HCT116 (cell line): ENCODE measurements around the gene UBTF. TPM values are rescaled to one million over a fixed set of nuclear protein-coding genes. Genes with fewer than 3 reads are reported as not detected.

Experiments
- ATAC-seq: fragments of 200-7000 bp; cut with Tn5 transposase; 2 replicates; pipeline ENCODE4 v1.9.1; 2020; ENCODE audit warnings: mild to moderate bottlenecking, moderate library complexity
- BruUV-seq: library from RNA; stranded (reverse); fragments of 400-500 nt; replicated peaks from 2 replicates; lab custom pipeline; 2021; lab: Mats Ljungman, UMichigan
- CTCF ChIA-PET: fragments of 300-600 bp; sonication (Branson Sonifier 250); formaldehyde crosslinking; loops from one replicate; lab custom pipeline; 2021; ENCODE audit warnings: antibody characterized with exemption; lab: Charles Lee
- POLR2A ChIA-PET: fragments of 300-600, 350-600 bp; sonication (Branson Sonifier 250); formaldehyde crosslinking; loops from one replicate; lab custom pipeline; 2021; ENCODE audit warnings: antibody characterized with exemption; lab: Charles Lee
- RAD21 ChIA-PET, 2 experiments: fragments of 300-600 bp; sonication (Branson Sonifier 250); formaldehyde crosslinking; loops; one replicate each; lab custom pipeline; 2023; ENCODE audit warnings: low total read pairs in 2 of 2; ENCODE audit not compliant: uncharacterized antibody in 2 of 2, unreplicated experiment in 2 of 2, low non-redundant PET in 1 of 2; lab: Charles Lee
- DNase-seq: peaks from one replicate; pipeline ENCODE4 v3.0.0-alpha.2; 2010; ENCODE audit warnings: low read depth, low spot score
- H2AFZ ChIP-seq: fragments of 200-600 bp; shearing (Covaris generic), sonication (generic); 2 replicates; pipeline ENCODE4 v1.6.1; 2017; ENCODE audit warnings: low read depth, mixed run types, mixed read lengths, antibody characterized with exemption, low read length; ENCODE audit not compliant: poor library complexity, severe bottlenecking
- H3K27ac ChIP-seq: 2 replicates; pipeline ENCODE4 v1.5.1; 2012; ENCODE audit warnings: low read depth, low read length
- H3K27me3 ChIP-seq: fragments of 200-600 bp; sonication (generic); 2 replicates; pipeline ENCODE4 v1.6.1; 2016; ENCODE audit warnings: mixed run types, low read length, mixed read lengths; ENCODE audit not compliant: insufficient read depth
- H3K36me3 ChIP-seq, 2 experiments: fragments of 200-500 bp in 1 of 2; fragments of 200-600 bp in 1 of 2; sonication (Bioruptor generic) in 1 of 2; sonication (generic) in 1 of 2; 2 replicates each; pipeline versions ENCODE4 v1.5.1 to v1.6.1; 2014 to 2016; ENCODE audit warnings: low read length in 2 of 2, inconsistent platforms in 1 of 2, mixed read lengths in 1 of 2, mixed run types in 1 of 2; ENCODE audit not compliant: insufficient read depth in 2 of 2, control insufficient read depth in 1 of 2
- H3K4me1 ChIP-seq, 2 experiments: fragments of 200-600 bp in 1 of 2; sonication (generic) in 1 of 2; 2 replicates each; pipeline versions ENCODE4 v1.5.1 to v1.6.1; 2012 to 2017; ENCODE audit warnings: low read length in 2 of 2, inconsistent platforms in 1 of 2, mild to moderate bottlenecking in 1 of 2, mixed read lengths in 1 of 2, mixed run types in 1 of 2, moderate library complexity in 1 of 2; ENCODE audit not compliant: insufficient read depth in 2 of 2, control insufficient read depth in 1 of 2
- H3K4me2 ChIP-seq: fragments of 200-600 bp; sonication (generic); 2 replicates; pipeline ENCODE4 v1.6.1; 2017; ENCODE audit warnings: mixed run types, low read length, mixed read lengths
- H3K4me3 ChIP-seq, 2 experiments: fragments of 200-600 bp in 1 of 2; sonication (generic) in 1 of 2; replicated peaks in 1 of 2; 2 replicates each; pipeline ENCODE4 v1.5.1; 2011 to 2016; ENCODE audit warnings: low read length in 2 of 2, control low read depth in 1 of 2, low read depth in 1 of 2, mild to moderate bottlenecking in 1 of 2, mixed read lengths in 1 of 2, mixed run types in 1 of 2
- H3K79me2 ChIP-seq: fragments of 200-600 bp; sonication (generic); 2 replicates; pipeline ENCODE4 v1.6.1; 2017; ENCODE audit warnings: mild to moderate bottlenecking, mixed run types, low read length, moderate library complexity, mixed read lengths; ENCODE audit not compliant: insufficient read depth
- H3K9ac ChIP-seq: fragments of 200-600 bp; sonication (generic); 2 replicates; pipeline ENCODE4 v1.6.1; 2016; ENCODE audit warnings: low read length, mixed read lengths
- H3K9me2 ChIP-seq: fragments of 200-600 bp; sonication (generic), shearing (Covaris generic); 2 replicates; pipeline ENCODE4 v1.6.1; 2017; ENCODE audit warnings: mixed run types, mild to moderate bottlenecking, moderate library complexity; ENCODE audit not compliant: insufficient read depth
- H3K9me3 ChIP-seq, 2 experiments: fragments of 200-500 bp in 1 of 2; fragments of 200-600 bp in 1 of 2; sonication (Bioruptor generic) in 1 of 2; sonication (generic) in 1 of 2; 2 replicates each; pipeline ENCODE4 v1.6.1; 2014 to 2017; ENCODE audit warnings: low read length in 2 of 2, mixed read lengths in 2 of 2, inconsistent platforms in 1 of 2, low read depth in 1 of 2, mild to moderate bottlenecking in 1 of 2, mixed run types in 1 of 2, moderate library complexity in 1 of 2; ENCODE audit not compliant: control insufficient read depth in 1 of 2, insufficient read depth in 1 of 2
- H4K20me1 ChIP-seq: fragments of 200-600 bp; sonication (generic), shearing (Covaris generic); 2 replicates; pipeline ENCODE4 v1.6.1; 2017; ENCODE audit warnings: mixed run types, mild to moderate bottlenecking, moderate library complexity; ENCODE audit not compliant: insufficient read depth
- ATF3 ChIP-seq: IDR thresholded peaks from 2 replicates; pipeline ENCODE4 v1.6.1; 2012
- CBX3 ChIP-seq: IDR thresholded peaks from 2 replicates; pipeline ENCODE4 v1.6.1; 2012; ENCODE audit warnings: low read depth
- EZH2phosphoT487 ChIP-seq: fragments of 200-600 bp; IDR thresholded peaks from 2 replicates; pipeline ENCODE4 v1.6.1; 2018; ENCODE audit warnings: antibody characterized with exemption, borderline replicate concordance
- FOSL1 ChIP-seq: IDR thresholded peaks from 2 replicates; pipeline ENCODE4 v1.6.1; 2012; ENCODE audit warnings: low read depth
- JUND ChIP-seq: IDR thresholded peaks from 2 replicates; pipeline ENCODE4 v1.6.1; 2012
- POLR2A ChIP-seq: IDR thresholded peaks from 2 replicates; pipeline ENCODE4 v1.7.0; 2011; ENCODE audit warnings: borderline replicate concordance; ENCODE audit not compliant: insufficient read depth, insufficient read length; ENCODE audit errors: extremely low read depth
- POLR2AphosphoS5 ChIP-seq: IDR thresholded peaks from 2 replicates; pipeline ENCODE4 v1.6.1; 2011; ENCODE audit warnings: mild to moderate bottlenecking, low read depth, low read length, moderate library complexity
- RAD21 ChIP-seq: IDR thresholded peaks from 2 replicates; pipeline ENCODE4 v1.6.1; 2012; ENCODE audit warnings: low read depth, mild to moderate bottlenecking
- SIN3A ChIP-seq: IDR thresholded peaks from 2 replicates; pipeline ENCODE4 v1.6.1; 2012; ENCODE audit warnings: low read depth
- TCF7L2 ChIP-seq: IDR thresholded peaks from 2 replicates; pipeline ENCODE4 v1.7.0; 2011; ENCODE audit warnings: borderline replicate concordance, inconsistent platforms; ENCODE audit not compliant: insufficient read depth, insufficient read length; ENCODE audit errors: extremely low read depth
- ZBTB33 ChIP-seq: IDR thresholded peaks from 2 replicates; pipeline ENCODE4 v1.6.1; 2011; ENCODE audit warnings: mild to moderate bottlenecking, low read length, moderate library complexity; ENCODE audit not compliant: insufficient replicate concordance; ENCODE audit errors: extremely low read depth
- ZFX ChIP-seq: fragments of 450-650 bp; IDR thresholded peaks from 2 replicates; pipeline ENCODE4 v1.6.1; 2017
- ZNF274 ChIP-seq: fragments of 200-500 bp; sonication (Bioruptor generic); IDR thresholded peaks from 2 replicates; pipeline ENCODE4 v1.6.1; 2014; ENCODE audit warnings: mild to moderate bottlenecking, low read depth, low read length, inconsistent platforms
- intact Hi-C: fragments of 100-400 bp; cut with micrococcal nuclease; formaldehyde crosslinking; loops from 2 replicates; pipeline ENCODE4 v1.10.0; 2022
- total RNA-seq: library from RNA; stranded (reverse); gene quantifications from one replicate; pipeline ENCODE4 v1.2.1, GENCODE V29; 2021; ENCODE audit not compliant: unreplicated experiment

Gene UBTF
- total RNA-seq, 1 experiment from 2014 or later: 84.3 TPM

GRCh38 chr17:44216173-44216572, 3.3 kb downstream of the UBTF start:
- Histone ChIP-seq H4K20me1 (no peaks in the 10 kb centered on the region), H3K9ac (no peak overlapping the region), H3K79me2 (peaks cover 37% of the 10 kb centered on the region), H2AFZ (no peak overlapping the region), H3K4me1 (peaks cover 6 to 15% of the 10 kb centered on the region in 2 experiments; a peak in 3 of 4 replicates), H3K27me3 (no peaks in the 10 kb centered on the region), H3K9me2 (no peaks in the 10 kb centered on the region), H3K27ac (no peak overlapping the region), H3K9me3 (no peaks in the 10 kb centered on the region), H3K4me3 (no peak overlapping the region), H3K4me2 (no peak overlapping the region), H3K36me3 (peaks cover 23 to 40% of the 10 kb centered on the region in 2 experiments; a peak in 3 of 4 replicates)
- ChIA-PET CTCF (interaction anchor here (1.5 to 2.5 kb wide), 2 partner anchors 13 to 115 kb away, joined by 6 to 17 read pairs; no protein-coding TSS in a partner anchor), POLR2A (no interaction called here), RAD21 (no interaction called here)
- no TSS peak for BruUV-seq
- ATAC-seq: no peak
- no peak for TF ChIP-seq ZNF274
- TF ChIP-seq ZFX: no peak
- TF ChIP-seq ZBTB33: no peak
- TF ChIP-seq JUND: no peak
- no peak for TF ChIP-seq EZH2phosphoT487
- no peak for DNase-seq
- intact Hi-C loops: loop anchor here (10.0 kb wide), 1 partner anchor 309 kb away; no protein-coding TSS in a partner anchor

- no peak overlapping the region for H3K9ac ChIP-seq
- H3K9me3 ChIP-seq: no peaks in the 10 kb centered on the region
- no peaks in the 10 kb centered on the region for H3K9me2 ChIP-seq
- H3K27me3 ChIP-seq: no peaks in the 10 kb centered on the region
- no TSS peak for BruUV-seq
- H2AFZ ChIP-seq: no peak overlapping the region
- POLR2A ChIA-PET: no interaction called here
- ATAC-seq (no peak), DNase-seq (no peak)
- no peak overlapping the region for H3K4me3 ChIP-seq
- peaks cover 34% of the 10 kb centered on the region for H3K79me2 ChIP-seq
- H3K4me1 ChIP-seq: peaks cover 9 to 28% of the 10 kb centered on the region in 2 experiments; a peak in 3 of 4 replicates
- H4K20me1 ChIP-seq: no peaks in the 10 kb centered on the region
- intact Hi-C loops: loop anchor here (10.0 kb wide), 1 partner anchor 310 kb away; no protein-coding TSS in a partner anchor
- RAD21 ChIA-PET: no interaction called here
- no peak overlapping the region for H3K27ac ChIP-seq
- CTCF ChIA-PET: no interaction called here
- H3K36me3 ChIP-seq: peaks cover 23 to 44% of the 10 kb centered on the region in 2 experiments; a peak in 3 of 4 replicates
- H3K4me2 ChIP-seq: no peak overlapping the region
- TF ChIP-seq ZFX (no peak), FOSL1 (no peak), SIN3A (no peak), ZNF274 (no peak), TCF7L2 (no peak), ZBTB33 (no peak), ATF3 (no peak), POLR2AphosphoS5 (no peak), POLR2A (no peak), RAD21 (no peak), CBX3 (no peak)
These were observed 4.6 kb downstream of the UBTF start for GRCh38 chr17:44214896-44215295.
